ENCODE data around the gene TMEM145. TPM values are rescaled to one million over a fixed set of nuclear protein-coding genes. Genes with fewer than 3 reads are reported as not detected.

The TMEM145 gene
- total and polyA plus RNA-seq, 5 donors from 2014 or later: not detected

- Mint-ChIP-seq H3K27me3 (no peaks in the 10 kb centered on the region), H3K36me3 (peaks cover 21% of the 10 kb centered on the region), H3K4me3 (no peak overlapping the region), H3K4me1 (peaks cover 0 to 3% (median 0%) of the 10 kb centered on the region in 4 donors), H3K27ac (no peak overlapping the region), H3K9me3 (no peaks in the 10 kb centered on the region)
- Histone ChIP-seq H3K4me1 (ENCODE audit: control insufficient read depth, insufficient read depth, low read length, poor library complexity, severe bottlenecking) (no peaks in the 10 kb centered on the region), H3K27me3 (ENCODE audit: control insufficient read depth, insufficient read depth, low read length) (no peaks in the 10 kb centered on the region), H3K27ac (ENCODE audit: insufficient read depth, low read length, poor library complexity, severe bottlenecking) (no peak overlapping the region), H3K4me3 (ENCODE audit: low read depth, low read length) (no peak overlapping the region), H3K36me3 (ENCODE audit: control insufficient read depth, insufficient read depth, low read length) (no peaks in the 10 kb centered on the region), H3K9me3 (ENCODE audit: control insufficient read depth in 2 of 2, low read length in 2 of 2) (peaks cover 0 to 7% of the 10 kb centered on the region in 2 experiments)
- DNase-seq (no peak), ATAC-seq (ENCODE audit: low read depth in 2 of 2) (no peak)
These were observed 54.8 kb downstream of the TMEM145 start for GRCh38 chr19:42367929-42368328.

DNA sequence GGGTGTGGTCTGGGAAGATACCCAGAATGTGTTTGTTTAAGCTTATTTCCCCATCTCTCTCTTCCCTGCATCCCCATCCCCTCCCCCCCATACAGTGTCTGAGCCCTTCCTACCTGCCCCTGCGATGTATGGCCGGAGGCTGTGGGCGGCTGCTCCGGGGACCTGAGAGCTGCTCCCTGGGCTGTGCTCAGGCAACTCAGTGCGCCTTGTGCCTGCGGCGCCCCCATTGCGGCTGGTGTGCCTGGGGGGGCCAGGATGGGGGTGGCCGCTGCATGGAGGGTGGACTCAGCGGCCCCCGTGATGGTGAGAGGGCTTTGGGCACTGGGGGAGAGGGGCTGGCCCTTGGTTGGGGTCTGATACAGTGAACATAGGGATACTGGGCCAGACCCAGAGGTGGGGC lies 55.3 kb downstream of the TMEM145 start:
- ATAC-seq (ENCODE audit: low read depth in 2 of 2): no peak
- Histone ChIP-seq H3K4me3 (ENCODE audit: low read depth, low read length) (no peak overlapping the region), H3K9me3 (ENCODE audit: control insufficient read depth in 2 of 2, low read length in 2 of 2) (peaks cover 0 to 7% of the 10 kb centered on the region in 2 experiments), H3K27ac (ENCODE audit: insufficient read depth, low read length, poor library complexity, severe bottlenecking) (no peak overlapping the region), H3K27me3 (ENCODE audit: control insufficient read depth, insufficient read depth, low read length) (no peaks in the 10 kb centered on the region), H3K4me1 (ENCODE audit: control insufficient read depth, insufficient read depth, low read length, poor library complexity, severe bottlenecking) (no peaks in the 10 kb centered on the region), H3K36me3 (ENCODE audit: control insufficient read depth, insufficient read depth, low read length) (no peaks in the 10 kb centered on the region)
- H3K27ac Mint-ChIP-seq: peak overlapping the region in 1 of 3 donors; percentile 26
- H3K4me3 Mint-ChIP-seq: no peak overlapping the region
- no peak for DNase-seq
- H3K36me3 Mint-ChIP-seq: peaks cover 19% of the 10 kb centered on the region
- no peaks in the 10 kb centered on the region for H3K9me3 Mint-ChIP-seq
- no peaks in the 10 kb centered on the region for H3K27me3 Mint-ChIP-seq
- peaks cover 0 to 3% (median 0%) of the 10 kb centered on the region in 4 donors for H3K4me1 Mint-ChIP-seq

GRCh38 chr19:42368765-42369164 lies 55.7 kb downstream of the TMEM145 start:
- no peaks in the 10 kb centered on the region for H3K4me1 ChIP-seq (ENCODE audit: control insufficient read depth, insufficient read depth, low read length, poor library complexity, severe bottlenecking)
- H3K9me3 Mint-ChIP-seq: no peaks in the 10 kb centered on the region
- no peaks in the 10 kb centered on the region for H3K27me3 ChIP-seq (ENCODE audit: control insufficient read depth, insufficient read depth, low read length)
- no peaks in the 10 kb centered on the region for H3K27me3 Mint-ChIP-seq
- no peak overlapping the region for H3K4me3 ChIP-seq (ENCODE audit: low read depth, low read length)
- H3K4me1 Mint-ChIP-seq: no peaks in the 10 kb centered on the region
- no peak overlapping the region for H3K4me3 Mint-ChIP-seq
- H3K36me3 Mint-ChIP-seq: peaks cover 15% of the 10 kb centered on the region
- no peak for ATAC-seq (ENCODE audit: low read depth in 2 of 2)
- no peak for DNase-seq
- H3K27ac ChIP-seq (ENCODE audit: insufficient read depth, low read length, poor library complexity, severe bottlenecking): no peak overlapping the region
- no peaks in the 10 kb centered on the region for H3K36me3 ChIP-seq (ENCODE audit: control insufficient read depth, insufficient read depth, low read length)
- no peak overlapping the region for H3K27ac Mint-ChIP-seq
- peaks cover 0 to 5% of the 10 kb centered on the region in 2 experiments for H3K9me3 ChIP-seq (ENCODE audit: control insufficient read depth in 2 of 2, low read length in 2 of 2)

GRCh38 chr19:42369433-42370067 lies 56.4 kb downstream of the TMEM145 start:
- no peak overlapping the region for H3K27ac Mint-ChIP-seq
- no peaks in the 10 kb centered on the region for H3K27me3 ChIP-seq (ENCODE audit: control insufficient read depth, insufficient read depth, low read length)
- no peaks in the 10 kb centered on the region for H3K27me3 Mint-ChIP-seq
- no peak overlapping the region for H3K4me3 ChIP-seq (ENCODE audit: low read depth, low read length)
- no peaks in the 10 kb centered on the region for H3K4me1 Mint-ChIP-seq
- H3K4me1 ChIP-seq (ENCODE audit: control insufficient read depth, insufficient read depth, low read length, poor library complexity, severe bottlenecking): no peaks in the 10 kb centered on the region
- DNase-seq (no peak), ATAC-seq (ENCODE audit: low read depth in 2 of 2) (no peak)
- H3K4me3 Mint-ChIP-seq: no peak overlapping the region
- no peak overlapping the region for H3K27ac ChIP-seq (ENCODE audit: insufficient read depth, low read length, poor library complexity, severe bottlenecking)
- peaks cover 7% of the 10 kb centered on the region for H3K36me3 Mint-ChIP-seq
- no peaks in the 10 kb centered on the region for H3K9me3 ChIP-seq (ENCODE audit: control insufficient read depth in 2 of 2, low read length in 2 of 2)
- H3K36me3 ChIP-seq (ENCODE audit: control insufficient read depth, insufficient read depth, low read length): no peaks in the 10 kb centered on the region
- no peaks in the 10 kb centered on the region for H3K9me3 Mint-ChIP-seq

- no peak for ATAC-seq (ENCODE audit: low read depth in 2 of 2)
- H3K27me3 ChIP-seq (ENCODE audit: control insufficient read depth, insufficient read depth, low read length): no peaks in the 10 kb centered on the region
- no peaks in the 10 kb centered on the region for H3K4me1 Mint-ChIP-seq
- no peaks in the 10 kb centered on the region for H3K36me3 ChIP-seq (ENCODE audit: control insufficient read depth, insufficient read depth, low read length)
- no peaks in the 10 kb centered on the region for H3K9me3 ChIP-seq (ENCODE audit: control insufficient read depth in 2 of 2, low read length in 2 of 2)
- H3K4me1 ChIP-seq (ENCODE audit: control insufficient read depth, insufficient read depth, low read length, poor library complexity, severe bottlenecking): no peaks in the 10 kb centered on the region
- H3K4me3 Mint-ChIP-seq: no peak overlapping the region
- no peak overlapping the region for H3K27ac ChIP-seq (ENCODE audit: insufficient read depth, low read length, poor library complexity, severe bottlenecking)
- no peak for DNase-seq
- no peak overlapping the region for H3K4me3 ChIP-seq (ENCODE audit: low read depth, low read length)
- H3K27me3 Mint-ChIP-seq: no peaks in the 10 kb centered on the region
- H3K27ac Mint-ChIP-seq: no peak overlapping the region
- no peaks in the 10 kb centered on the region for H3K9me3 Mint-ChIP-seq
- peaks cover 5% of the 10 kb centered on the region for H3K36me3 Mint-ChIP-seq
These were observed 57.0 kb downstream of the TMEM145 start for GRCh38 chr19:42370068-42370520.

DNA sequence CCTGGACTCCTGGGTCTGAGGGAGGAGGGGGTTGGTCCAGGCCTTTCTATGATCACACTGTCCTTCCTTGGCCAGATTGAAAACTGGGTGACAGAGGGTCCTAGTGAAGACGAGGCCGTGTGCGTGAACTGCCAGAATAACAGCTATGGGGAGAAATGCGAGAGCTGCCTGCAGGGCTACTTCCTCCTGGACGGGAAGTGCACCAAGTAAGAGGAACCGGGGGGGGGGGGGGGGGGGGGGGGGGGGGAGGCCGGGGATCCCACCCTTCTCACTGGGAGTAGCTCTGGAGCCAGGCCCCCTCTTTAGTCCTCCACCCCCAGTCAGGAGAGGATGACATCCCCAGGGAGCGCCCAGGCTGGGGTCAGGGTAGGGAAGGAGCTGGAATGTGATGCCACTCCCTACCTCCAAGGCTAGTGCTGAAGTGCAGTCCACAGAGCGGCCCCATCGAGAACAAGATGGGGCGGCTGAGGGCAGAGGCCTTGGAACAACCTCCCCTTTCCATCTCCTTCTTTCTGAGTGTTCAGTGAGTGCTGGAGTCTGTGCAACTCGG lies 57.6 kb downstream of the TMEM145 start:
- no peak for ATAC-seq (ENCODE audit: low read depth in 2 of 2)
- H3K9me3 Mint-ChIP-seq: no peaks in the 10 kb centered on the region
- H3K36me3 ChIP-seq (ENCODE audit: control insufficient read depth, insufficient read depth, low read length): no peaks in the 10 kb centered on the region

More for the DNA sequence above, 57.6 kb downstream of the TMEM145 start:
- Histone ChIP-seq H3K9me3 (ENCODE audit: control insufficient read depth in 2 of 2, low read length in 2 of 2) (no peaks in the 10 kb centered on the region), H3K27me3 (ENCODE audit: control insufficient read depth, insufficient read depth, low read length) (no peaks in the 10 kb centered on the region), H3K27ac (ENCODE audit: insufficient read depth, low read length, poor library complexity, severe bottlenecking) (no peak overlapping the region), H3K4me3 (ENCODE audit: low read depth, low read length) (no peak overlapping the region), H3K4me1 (ENCODE audit: control insufficient read depth, insufficient read depth, low read length, poor library complexity, severe bottlenecking) (no peaks in the 10 kb centered on the region)
- Mint-ChIP-seq H3K27me3 (no peaks in the 10 kb centered on the region), H3K36me3 (peaks cover 5% of the 10 kb centered on the region), H3K4me3 (no peak overlapping the region), H3K27ac (no peak overlapping the region), H3K4me1 (no peaks in the 10 kb centered on the region)
- no peak for DNase-seq

Other genes with a start within 250 kb of the TMEM145 start
- gene GRIK5, start 243.1 kb upstream of the TMEM145 start, total RNA-seq: 0.52 TPM
- under 1 TPM in 1 of 4 donors, not detected in 3; 0.06 TPM for gene GRIK5, start 243.1 kb upstream of the TMEM145 start, polyA plus RNA-seq
- gene ZNF574, start 237.1 kb upstream of the TMEM145 start, total RNA-seq: 24.0 TPM
- 10 to 100 TPM; 10.7 to 22.1 (median 15.5) TPM for gene ZNF574, start 237.1 kb upstream of the TMEM145 start, polyA plus RNA-seq
- 48.9 TPM for gene POU2F2, start 180.9 kb upstream of the TMEM145 start, total RNA-seq
- 1 to 10 TPM; 4.2 to 7.2 (median 6.4) TPM for gene POU2F2, start 180.9 kb upstream of the TMEM145 start, polyA plus RNA-seq
- gene DEDD2, start 95.6 kb upstream of the TMEM145 start, total RNA-seq: 99.8 TPM
- 100 to 1,000 TPM; 155 to 179 (median 161) TPM for gene DEDD2, start 95.6 kb upstream of the TMEM145 start, polyA plus RNA-seq
- gene ZNF526, start 93.0 kb upstream of the TMEM145 start, total RNA-seq: 8.8 TPM
- gene ZNF526, start 93.0 kb upstream of the TMEM145 start, polyA plus RNA-seq: 1 to 10 TPM; 4.0 to 7.7 (median 5.3) TPM
- gene GSK3A, start 70.7 kb upstream of the TMEM145 start, total RNA-seq: 31.3 TPM
- gene GSK3A, start 70.7 kb upstream of the TMEM145 start, polyA plus RNA-seq: 10 to 100 TPM; 12.0 to 16.0 (median 12.9) TPM
- gene ERF, start 58.2 kb upstream of the TMEM145 start, total RNA-seq: 96.4 TPM
- 1 to 10 TPM; 1.4 to 7.5 (median 2.6) TPM for gene ERF, start 58.2 kb upstream of the TMEM145 start, polyA plus RNA-seq
- gene CIC, start 44.1 kb upstream of the TMEM145 start, total RNA-seq: 124 TPM
- gene CIC, start 44.1 kb upstream of the TMEM145 start, polyA plus RNA-seq: under 1 TPM; 0.41 to 0.91 (median 0.68) TPM
- gene PRR19, start 11.2 kb upstream of the TMEM145 start, total RNA-seq: not detected
- under 1 TPM; 0.10 to 0.83 (median 0.21) TPM for gene PRR19, start 11.2 kb upstream of the TMEM145 start, polyA plus RNA-seq
- 27.5 TPM for gene PAFAH1B3, start 10.7 kb upstream of the TMEM145 start, total RNA-seq
- 10 to 100 TPM; 54.5 to 71.6 (median 59.8) TPM for gene PAFAH1B3, start 10.7 kb upstream of the TMEM145 start, polyA plus RNA-seq
- 6.5 TPM for gene MEGF8, start 12.3 kb downstream of the TMEM145 start, total RNA-seq
- under 1 TPM; 0.18 to 0.23 (median 0.20) TPM for gene MEGF8, start 12.3 kb downstream of the TMEM145 start, polyA plus RNA-seq
- gene CNFN, start 77.0 kb downstream of the TMEM145 start, total RNA-seq: not detected
- gene CNFN, start 77.0 kb downstream of the TMEM145 start, polyA plus RNA-seq: under 1 TPM in 2 of 4 donors, not detected in 2; 0.49 TPM
- gene LIPE, start 114.1 kb downstream of the TMEM145 start, total RNA-seq: 13.2 TPM
- 1 to 10 TPM; 3.0 to 7.1 (median 5.4) TPM for gene LIPE, start 114.1 kb downstream of the TMEM145 start, polyA plus RNA-seq
- not detected for gene CXCL17, start 129.6 kb downstream of the TMEM145 start, total RNA-seq
- under 1 TPM in 1 of 4 donors, not detected in 3; 0.28 TPM for gene CXCL17, start 129.6 kb downstream of the TMEM145 start, polyA plus RNA-seq
- 7.0 TPM for gene CEACAM1, start 215.2 kb downstream of the TMEM145 start, total RNA-seq
- 1 to 10 TPM; 4.0 to 6.9 (median 4.9) TPM for gene CEACAM1, start 215.2 kb downstream of the TMEM145 start, polyA plus RNA-seq